Measurements from ENCODE around the gene POLE2.

GRCh38 chr14:49622022-49622607 is 65.9 kb downstream of the POLE2 start:
- TF ChIP-seq CTCF (conservative IDR thresholded peaks at IDR 0.05; ENCODE audit: low read length) (no peak), EZH2phosphoT487 (IDR thresholded peaks at IDR 0.05; ENCODE audit: borderline replicate concordance, low read depth, low read length) (no peak)

Measured in OCI-LY7 (cell line).